ENCODE measurements around the gene HOXB2.

The HOXB2 gene

GRCh38 chr17:48545022-48545375 lies at the start of gene HOXB2:
Gene HOXB2, minus strand, starts transcription at chr17:48545109. Its CDS starts 198 bp downstream, at chr17:48544911.
- DNase-seq (ENCODE audit: low read depth in 2 of 2) = no peak

- peak in 1 of 2 donors; percentile 75 for DNase-seq (ENCODE audit: low read depth in 2 of 2)
Measured at GRCh38 chr17:48593840-48594537, 49.1 kb upstream of the HOXB2 start.

- no peak for DNase-seq (ENCODE audit: low read depth in 2 of 2)
Measured at GRCh38 chr17:48593126-48593829, 48.4 kb upstream of the HOXB2 start, which contains the start of gene HOXB5. Gene HOXB5, minus strand, starts transcription at chr17:48593779. Its CDS starts 97 bp downstream, at chr17:48593682.

- no peak for DNase-seq (ENCODE audit: low read depth in 2 of 2)
Measured at GRCh38 chr17:48592577-48592976, 47.7 kb upstream of the HOXB2 start.

GRCh38 chr17:48592057-48592514 lies 47.2 kb upstream of the HOXB2 start:
- DNase-seq (ENCODE audit: low read depth in 2 of 2) = no peak

- DNase-seq (ENCODE audit: low read depth in 2 of 2) = no peak
Measured at GRCh38 chr17:48591255-48592056, 46.5 kb upstream of the HOXB2 start.

GRCh38 chr17:48590607-48591161 lies 45.8 kb upstream of the HOXB2 start:
- no peak for DNase-seq (ENCODE audit: low read depth in 2 of 2)

GRCh38 chr17:48589831-48590606 lies 45.1 kb upstream of the HOXB2 start, which contains the start of gene HOXB3:
Gene HOXB3, minus strand, starts transcription at chr17:48590241. Its CDS starts 37,767 bp downstream, at chr17:48552474.
- no peak for DNase-seq (ENCODE audit: low read depth in 2 of 2)

- DNase-seq (ENCODE audit: low read depth in 2 of 2) = no peak
Measured at GRCh38 chr17:48589060-48589830, 44.3 kb upstream of the HOXB2 start.

- no peak for DNase-seq (ENCODE audit: low read depth in 2 of 2)
Measured at GRCh38 chr17:48588528-48588927, 43.6 kb upstream of the HOXB2 start.

- DNase-seq (ENCODE audit: low read depth in 2 of 2) = no peak
Measured at GRCh38 chr17:48588074-48588415, 43.1 kb upstream of the HOXB2 start.

GRCh38 chr17:48587276-48588073 lies 42.6 kb upstream of the HOXB2 start:
- no peak for DNase-seq (ENCODE audit: low read depth in 2 of 2)

- no peak for DNase-seq (ENCODE audit: low read depth in 2 of 2)
Measured at GRCh38 chr17:48586355-48587258, 41.7 kb upstream of the HOXB2 start.

GRCh38 chr17:48584223-48584741 lies 39.4 kb upstream of the HOXB2 start:
- DNase-seq (ENCODE audit: low read depth in 2 of 2) = no peak

GRCh38 chr17:48583708-48584222 lies 38.9 kb upstream of the HOXB2 start:
- no peak for DNase-seq (ENCODE audit: low read depth in 2 of 2)

GRCh38 chr17:48582750-48583069 lies 37.8 kb upstream of the HOXB2 start:
- DNase-seq (ENCODE audit: low read depth in 2 of 2) = no peak

GRCh38 chr17:48579760-48580554 lies 35.0 kb upstream of the HOXB2 start:
- DNase-seq (ENCODE audit: low read depth in 2 of 2) = no peak

- DNase-seq (ENCODE audit: low read depth in 2 of 2) = no peak
Measured at GRCh38 chr17:48579471-48579759, 34.5 kb upstream of the HOXB2 start.
